Measurements from ENCODE around the gene PAQR4.

PAQR4 gene

GRCh38 chr16:3013491-3013951 is 44.4 kb downstream of the PAQR4 start:
- H3K9me3 ChIP-seq (ENCODE audit: low read depth, low read length) = no peaks in the 10 kb centered on the region
- H3K27ac ChIP-seq = no peak overlapping the region
- no peak for DNase-seq (ENCODE audit: low read depth, low spot score)
- H3K36me3 ChIP-seq (ENCODE audit: insufficient read depth, low read length) = no peaks in the 10 kb centered on the region
- TF ChIP-seq FOXP2 (optimal IDR thresholded peaks at IDR 0.05; ENCODE audit: control extremely low read depth, extremely low read length, insufficient read depth) = no peak
- TF ChIP-seq EZH2 (IDR thresholded peaks at IDR 0.05) = no peak
- no peak for TF ChIP-seq POLR2AphosphoS5 (IDR thresholded peaks at IDR 0.05; ENCODE audit: borderline replicate concordance, low read depth, low read length)
- H3K9ac ChIP-seq (ENCODE audit: insufficient read length) = no peak overlapping the region
- no peak overlapping the region for H3K4me3 ChIP-seq

GRCh38 chr16:3013998-3014690 is 45.0 kb downstream of the PAQR4 start:
- TF ChIP-seq EZH2 (IDR thresholded peaks at IDR 0.05) = no peak
- TF ChIP-seq POLR2AphosphoS5 (IDR thresholded peaks at IDR 0.05; ENCODE audit: borderline replicate concordance, low read depth, low read length) = no peak
- no peak for TF ChIP-seq FOXP2 (optimal IDR thresholded peaks at IDR 0.05; ENCODE audit: control extremely low read depth, extremely low read length, insufficient read depth)
- Histone ChIP-seq H3K4me3 (no peak overlapping the region), H3K9me3 (ENCODE audit: low read depth, low read length) (no peaks in the 10 kb centered on the region), H3K27ac (no peak overlapping the region), H3K36me3 (ENCODE audit: insufficient read depth, low read length) (no peaks in the 10 kb centered on the region), H3K9ac (ENCODE audit: insufficient read length) (no peak overlapping the region)
- DNase-seq (ENCODE audit: low read depth, low spot score) = no peak

DNA sequence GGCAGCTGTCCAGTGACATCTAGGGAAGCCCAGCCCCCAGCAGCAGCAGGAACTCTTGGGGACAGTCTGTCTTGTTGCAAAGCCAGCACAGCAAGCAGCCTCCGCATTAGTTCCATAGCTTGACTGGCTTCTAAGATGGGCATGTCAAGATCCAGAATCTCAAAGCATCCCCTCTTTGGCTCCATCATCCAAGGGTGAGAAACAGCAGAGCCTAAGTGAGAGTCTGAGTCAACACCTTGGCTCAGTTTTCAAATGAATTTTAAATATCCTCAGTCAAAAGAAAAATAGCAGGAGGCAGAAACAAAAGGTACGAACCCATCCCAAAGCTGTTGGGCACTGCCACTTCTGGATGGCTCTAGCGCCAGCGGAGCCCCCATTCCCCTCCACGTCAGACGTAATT is 45.8 kb downstream of the PAQR4 start:
- H3K4me3 ChIP-seq = no peak overlapping the region
- TF ChIP-seq EZH2 (IDR thresholded peaks at IDR 0.05) (no peak), FOXP2 (optimal IDR thresholded peaks at IDR 0.05; ENCODE audit: control extremely low read depth, extremely low read length, insufficient read depth) (no peak)
- no peaks in the 10 kb centered on the region for H3K9me3 ChIP-seq (ENCODE audit: low read depth, low read length)
- H3K27ac ChIP-seq = no peak overlapping the region
- DNase-seq (ENCODE audit: low read depth, low spot score) = no peak
- no peak overlapping the region for H3K9ac ChIP-seq (ENCODE audit: insufficient read length)
- no peaks in the 10 kb centered on the region for H3K36me3 ChIP-seq (ENCODE audit: insufficient read depth, low read length)

GRCh38 chr16:3015865-3016521 is 46.8 kb downstream of the PAQR4 start:
- H3K36me3 ChIP-seq (ENCODE audit: insufficient read depth, low read length) = no peaks in the 10 kb centered on the region
- no peaks in the 10 kb centered on the region for H3K9me3 ChIP-seq (ENCODE audit: low read depth, low read length)
- no peak overlapping the region for H3K27ac ChIP-seq
- no peak overlapping the region for H3K4me3 ChIP-seq
- H3K9ac ChIP-seq (ENCODE audit: insufficient read length) = no peak overlapping the region
- DNase-seq (ENCODE audit: low read depth, low spot score) = no peak
- TF ChIP-seq FOXP2 (optimal IDR thresholded peaks at IDR 0.05; ENCODE audit: control extremely low read depth, extremely low read length, insufficient read depth) = no peak
- TF ChIP-seq POLR2AphosphoS5 (IDR thresholded peaks at IDR 0.05; ENCODE audit: borderline replicate concordance, low read depth, low read length) = no peak

GRCh38 chr16:3017344-3017743 is 48.2 kb downstream of the PAQR4 start:
- Histone ChIP-seq H3K36me3 (ENCODE audit: insufficient read depth, low read length) (no peaks in the 10 kb centered on the region), H3K9me3 (ENCODE audit: low read depth, low read length) (no peaks in the 10 kb centered on the region), H3K27ac (no peak overlapping the region), H3K9ac (ENCODE audit: insufficient read length) (no peak overlapping the region), H3K4me3 (no peak overlapping the region)
- no peak for DNase-seq (ENCODE audit: low read depth, low spot score)
- no peak for TF ChIP-seq EZH2 (IDR thresholded peaks at IDR 0.05)
- TF ChIP-seq FOXP2 (optimal IDR thresholded peaks at IDR 0.05; ENCODE audit: control extremely low read depth, extremely low read length, insufficient read depth) = no peak
- no peak for TF ChIP-seq POLR2AphosphoS5 (IDR thresholded peaks at IDR 0.05; ENCODE audit: borderline replicate concordance, low read depth, low read length)

DNA sequence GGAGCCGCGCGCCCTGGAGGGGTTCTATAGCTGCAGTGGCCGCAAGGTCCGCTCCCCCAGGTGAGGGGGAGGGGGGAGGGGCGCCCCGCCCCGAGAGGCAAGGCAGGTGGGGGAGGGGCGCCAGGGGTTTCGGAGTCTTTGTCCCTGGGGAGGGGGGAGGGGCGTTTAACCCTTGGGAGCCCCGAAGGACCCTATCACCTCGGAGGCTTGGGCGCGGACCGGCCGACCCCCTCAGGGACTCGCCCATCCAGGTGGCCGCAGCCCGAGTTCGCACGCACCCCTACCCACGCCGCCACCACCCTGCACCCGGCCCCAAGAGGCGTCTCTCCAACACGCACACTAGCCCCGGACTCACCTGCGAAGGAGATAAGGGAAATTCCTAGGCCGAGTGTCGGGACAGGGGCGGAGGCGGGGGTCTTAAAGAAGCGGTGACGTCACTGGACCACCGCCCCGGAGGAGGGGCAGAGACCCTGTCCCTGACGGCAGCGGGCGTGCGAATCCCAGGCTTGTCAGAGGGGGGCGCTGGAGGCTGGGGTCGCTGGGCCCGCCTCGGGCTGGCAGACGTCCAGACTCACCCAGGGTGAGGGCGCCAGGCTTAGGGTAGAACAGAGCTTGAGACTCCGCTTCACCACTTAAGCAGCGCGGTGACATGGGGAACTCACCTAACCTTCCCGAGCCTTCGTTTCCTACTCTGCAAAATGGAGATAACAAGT is 48.8 kb downstream of the PAQR4 start, which contains the start of gene CLDN6:
Gene CLDN6 (minus strand): TSS at position 390 of the 713 bp plus-strand sequence. CDS start 2,162 bp downstream, outside the sequence.
- DNase-seq (ENCODE audit: low read depth, low spot score) = no peak
- Histone ChIP-seq H3K9me3 (ENCODE audit: low read depth, low read length) (no peaks in the 10 kb centered on the region), H3K36me3 (ENCODE audit: insufficient read depth, low read length) (no peaks in the 10 kb centered on the region), H3K4me3 (0 out of 2 replicates have a peak within 1 kb of the TSS, but pooled peaks have one; percentile 25), H3K27ac (no peak within 1 kb of the TSS), H3K9ac (ENCODE audit: insufficient read length) (no peak within 1 kb of the TSS)
- TF ChIP-seq FOXP2 (optimal IDR thresholded peaks at IDR 0.05; ENCODE audit: control extremely low read depth, extremely low read length, insufficient read depth) = no peak
- TF ChIP-seq POLR2AphosphoS5 (IDR thresholded peaks at IDR 0.05; ENCODE audit: borderline replicate concordance, low read depth, low read length) = no peak
- TF ChIP-seq EZH2 (IDR thresholded peaks at IDR 0.05) = no peak

DNA sequence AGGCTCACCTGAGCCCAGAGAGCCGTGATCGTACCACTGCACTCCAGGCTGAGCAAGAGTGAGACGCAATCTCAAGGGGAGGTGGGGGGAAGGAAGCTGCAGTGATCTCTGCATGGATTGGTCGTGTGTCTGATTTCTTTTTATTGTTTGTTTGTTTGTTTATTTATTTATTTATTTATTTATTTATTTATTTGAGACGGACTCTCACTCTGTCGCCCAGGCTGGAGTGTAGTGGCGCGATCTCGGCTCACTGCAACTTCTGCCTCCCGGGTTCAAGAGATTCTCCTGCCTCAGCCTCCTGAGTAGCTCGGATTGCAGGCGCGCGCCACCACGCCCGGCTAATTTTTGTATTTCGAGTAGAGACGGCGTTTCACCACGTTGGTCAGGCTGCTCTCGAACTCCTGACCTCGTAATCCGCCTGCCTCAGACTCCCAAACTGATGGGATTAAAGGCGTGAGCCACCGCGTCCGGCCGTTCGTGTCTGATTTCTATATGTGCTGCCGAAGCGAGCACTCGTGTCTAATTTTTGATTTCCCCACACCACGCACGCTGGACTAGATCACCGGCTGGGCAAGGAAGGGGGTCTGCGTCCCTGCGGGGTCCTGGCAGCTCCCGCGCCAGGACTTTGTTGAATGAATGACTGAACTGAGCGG is 50.6 kb downstream of the PAQR4 start:
- Histone ChIP-seq H3K4me3 (peak overlapping the region; percentile 83), H3K36me3 (ENCODE audit: insufficient read depth, low read length) (no peaks in the 10 kb centered on the region), H3K9me3 (ENCODE audit: low read depth, low read length) (no peaks in the 10 kb centered on the region), H3K9ac (ENCODE audit: insufficient read length) (no peak overlapping the region), H3K27ac (no peak overlapping the region)
- no peak for DNase-seq (ENCODE audit: low read depth, low spot score)
- TF ChIP-seq EZH2 (IDR thresholded peaks at IDR 0.05) (no peak), POLR2AphosphoS5 (IDR thresholded peaks at IDR 0.05; ENCODE audit: borderline replicate concordance, low read depth, low read length) (no peak; the same call in 1 of the 2 replicates), FOXP2 (optimal IDR thresholded peaks at IDR 0.05; ENCODE audit: control extremely low read depth, extremely low read length, insufficient read depth) (no peak)

DNA sequence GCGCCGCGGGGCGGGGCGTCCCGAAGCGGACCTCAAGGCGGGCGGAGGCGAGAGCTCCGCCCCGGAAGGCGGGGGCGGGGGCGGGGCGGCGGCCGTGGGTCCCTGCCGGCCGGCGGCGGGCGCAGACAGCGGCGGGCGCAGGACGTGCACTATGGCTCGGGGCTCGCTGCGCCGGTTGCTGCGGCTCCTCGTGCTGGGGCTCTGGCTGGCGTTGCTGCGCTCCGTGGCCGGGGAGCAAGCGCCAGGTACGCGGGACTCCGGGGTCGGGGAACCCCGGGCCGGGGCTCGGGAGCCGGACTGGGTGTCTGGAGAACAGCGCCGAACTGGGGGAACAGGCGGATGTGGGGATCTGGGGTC is 51.1 kb downstream of the PAQR4 start, which contains the start of gene TNFRSF12A:
Gene TNFRSF12A (plus strand): TSS at position 122 of the 357 bp plus-strand sequence. CDS start 30 bp downstream, at position 152.
- no peak within 1 kb of the TSS for H3K27ac ChIP-seq

More for the DNA sequence above, 51.1 kb downstream of the PAQR4 start, which contains the start of gene TNFRSF12A:
- Histone ChIP-seq H3K36me3 (ENCODE audit: insufficient read depth, low read length) (no peaks in the 10 kb centered on the region), H3K9ac (ENCODE audit: insufficient read length) (peak within 1 kb of the TSS; percentile 64), H3K9me3 (ENCODE audit: low read depth, low read length) (no peaks in the 10 kb centered on the region), H3K4me3 (peak within 1 kb of the TSS; percentile 83)
- no peak for DNase-seq (ENCODE audit: low read depth, low spot score)
- TF ChIP-seq POLR2AphosphoS5 (IDR thresholded peaks at IDR 0.05; ENCODE audit: borderline replicate concordance, low read depth, low read length) (peak; percentile 64; the same call in 1 of the 2 replicates), FOXP2 (optimal IDR thresholded peaks at IDR 0.05; ENCODE audit: control extremely low read depth, extremely low read length, insufficient read depth) (no peak), EZH2 (IDR thresholded peaks at IDR 0.05) (no peak)
